Cardiac septum (tissue), 1 donor: ENCODE results near the gene PTK6. TPM values are rescaled to one million over a fixed set of nuclear protein-coding genes. Genes with fewer than 3 reads are reported as not detected.
A peak's percentile ranks its signal among the peaks of the same experiment; 100 is the strongest.

Experiments used
- DNase-seq: peaks from one replicate; pipeline ENCODE4 v3.0.0-alpha.2; 2020; ENCODE audit warnings: low spot score
- intact Hi-C: fragments of 100-400 bp; cut with DNase I; formaldehyde crosslinking; loops from one replicate; pipeline ENCODE4 v1.14.0; 2022
- total RNA-seq: library from RNA; stranded (reverse); fragmentation: NEBNext Ultra II Directional; extraction: Animal tissue kit (Norgen Biotek cat#: 25700); gene quantifications from one replicate; pipeline ENCODE4 v1.2.1, GENCODE V29; 2021
- donor health status: DM: no; HTN: no; CAD: no.

PTK6 gene
- total RNA-seq, 1 donor from 2014 or later = not detected

DNA sequence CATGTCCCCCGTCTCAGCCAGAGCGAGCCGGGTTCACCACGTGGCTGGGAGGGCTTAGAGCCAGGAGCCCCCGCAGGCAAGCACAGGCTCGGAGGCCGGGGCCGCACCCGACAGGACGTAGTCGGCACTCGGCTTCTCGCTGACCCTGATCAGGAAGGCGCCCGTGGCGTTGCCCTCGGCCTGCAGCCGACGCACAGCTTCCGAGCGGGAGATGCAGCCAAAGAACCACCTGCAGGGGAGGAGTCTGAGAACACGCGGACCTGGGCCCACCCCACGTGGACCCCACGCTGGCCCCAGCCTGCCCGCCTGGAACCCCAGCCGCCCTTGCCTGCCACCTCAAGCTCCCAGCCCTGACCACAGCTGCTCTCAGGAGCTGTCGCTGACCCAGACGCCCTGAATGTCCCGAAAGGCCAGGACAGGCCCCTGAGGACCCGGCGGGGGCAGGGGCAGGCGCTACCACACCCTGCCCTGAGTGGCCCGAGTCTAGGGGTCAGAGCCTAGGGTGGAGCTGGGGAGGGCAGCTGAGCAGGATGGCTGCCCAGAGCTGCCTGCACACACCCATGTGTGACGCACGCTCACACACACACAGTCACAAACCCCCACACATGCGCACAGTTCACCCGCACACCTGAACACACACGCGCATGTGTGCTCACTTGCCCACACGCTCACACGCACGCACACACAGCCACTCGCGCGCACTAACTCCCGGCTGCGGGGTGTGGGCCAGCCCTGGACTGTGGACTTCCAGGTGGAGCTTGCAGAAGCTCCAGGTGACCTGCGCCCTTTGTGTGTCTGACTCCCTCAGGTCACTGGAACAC lies 2.1 kb downstream of the PTK6 start:
- no peak for DNase-seq
- intact Hi-C loops = loop anchor here (5.0 to 10.0 kb wide), 3 partner anchors 77 to 587 kb away; partner anchors contain the start of genes ABHD16B and TPD52L2

DNA sequence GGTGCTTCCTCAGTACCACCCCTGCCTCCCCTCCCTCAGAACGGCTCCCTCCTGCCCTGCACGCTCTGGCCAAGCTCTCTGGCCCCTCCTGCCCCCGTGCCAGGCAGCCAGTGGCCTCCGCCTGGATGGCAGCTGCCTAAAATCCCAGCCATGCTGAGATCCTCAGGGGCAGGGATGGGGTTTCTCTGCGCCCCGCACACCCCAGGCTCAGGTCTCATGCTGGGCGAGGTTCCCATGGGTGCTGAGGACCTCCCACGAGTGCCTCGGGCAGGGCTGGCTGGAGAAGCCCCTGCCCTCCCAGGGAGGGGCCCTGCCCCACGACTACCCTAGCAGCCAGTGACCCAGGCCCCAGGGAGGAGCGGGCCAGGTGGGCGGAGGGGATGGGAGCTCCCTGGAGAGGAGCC lies 2.7 kb downstream of the PTK6 start:
- intact Hi-C loops = loop anchor here (10.0 kb wide), 1 partner anchor 330 kb away; the partner anchor contains the start of genes ABHD16B and TPD52L2
- no peak for DNase-seq

DNA sequence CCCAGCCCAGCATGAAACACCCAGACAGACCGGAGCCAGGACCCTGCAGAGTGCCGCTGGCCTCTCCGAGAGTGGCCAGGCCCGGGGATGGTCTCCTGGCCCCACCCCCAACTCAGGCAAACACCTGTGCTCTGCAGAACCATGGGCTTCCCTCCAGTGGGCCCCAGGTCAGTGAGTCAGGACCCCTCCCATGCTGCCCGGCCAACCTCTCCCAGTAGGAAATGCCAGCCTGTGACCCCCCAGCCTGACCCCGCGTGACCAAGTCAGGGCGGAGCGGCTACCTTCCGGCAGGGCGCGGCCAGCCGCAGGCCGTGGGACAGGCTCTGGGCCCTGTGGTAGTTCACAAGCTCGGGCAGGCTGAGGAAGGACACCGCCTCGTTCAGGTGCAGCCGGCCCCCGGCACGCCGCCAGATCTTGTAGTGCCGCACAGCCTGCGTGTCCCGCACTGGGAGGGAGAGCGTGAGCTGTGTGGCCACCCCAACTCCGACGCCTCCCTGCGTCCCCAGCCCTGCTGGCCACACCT lies 3.2 kb downstream of the PTK6 start:
- no peak for DNase-seq
- intact Hi-C loops = loop anchor here (10.0 kb wide), 1 partner anchor 331 kb away; the partner anchor contains the start of genes ABHD16B and TPD52L2

DNA sequence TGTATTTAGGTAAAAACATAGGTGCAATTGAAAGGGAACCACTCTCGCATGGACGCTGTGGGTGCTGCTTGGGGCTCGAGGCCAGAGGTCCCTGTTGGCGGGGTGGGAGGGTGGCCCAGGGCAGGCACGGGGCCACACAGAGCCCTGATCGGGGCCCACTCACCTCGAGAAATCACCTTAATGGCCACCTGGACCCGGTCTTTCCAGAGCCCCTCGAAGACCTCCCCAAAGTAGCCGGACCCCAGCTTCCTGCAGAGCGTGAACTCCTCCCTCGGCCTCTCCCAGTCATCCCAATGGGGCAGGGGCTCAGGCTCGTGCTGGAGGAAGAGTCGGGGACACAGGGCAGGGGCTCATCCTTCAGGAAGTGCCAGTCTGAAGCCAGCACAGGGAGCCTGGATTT lies 3.8 kb downstream of the PTK6 start:
- intact Hi-C loops = loop anchor here (10.0 kb wide), 1 partner anchor 331 kb away; the partner anchor contains the start of genes ABHD16B and TPD52L2
- DNase-seq = no peak

DNA sequence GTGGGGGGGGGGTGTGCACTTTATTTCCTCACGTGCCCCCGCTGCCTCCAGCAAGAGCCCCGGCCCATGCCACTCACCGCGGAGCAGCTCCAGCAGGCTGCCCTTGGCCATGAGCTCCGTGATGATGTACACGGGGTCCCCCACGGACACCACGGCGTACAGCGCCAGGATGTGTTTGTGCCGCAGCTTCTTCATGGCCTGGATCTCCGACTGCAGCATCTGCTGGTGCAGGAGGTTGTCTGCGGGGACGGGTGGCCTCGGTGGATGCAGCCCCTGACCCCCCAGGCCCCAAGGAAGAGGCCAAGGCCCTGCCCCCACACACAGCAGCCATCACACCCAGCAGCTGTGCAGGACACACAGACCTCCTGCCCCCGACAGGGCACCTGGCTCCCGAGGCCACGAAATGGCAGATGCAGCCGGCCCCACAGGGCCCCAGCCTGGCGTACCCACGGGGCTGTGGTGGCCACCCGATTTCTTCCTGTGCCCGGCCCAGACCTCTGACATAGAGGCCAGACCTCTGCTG lies 4.7 kb downstream of the PTK6 start:
- no peak for DNase-seq
- intact Hi-C loops = loop anchor here (10.0 kb wide), 1 partner anchor 332 kb away; the partner anchor contains the start of genes ABHD16B and TPD52L2

DNA sequence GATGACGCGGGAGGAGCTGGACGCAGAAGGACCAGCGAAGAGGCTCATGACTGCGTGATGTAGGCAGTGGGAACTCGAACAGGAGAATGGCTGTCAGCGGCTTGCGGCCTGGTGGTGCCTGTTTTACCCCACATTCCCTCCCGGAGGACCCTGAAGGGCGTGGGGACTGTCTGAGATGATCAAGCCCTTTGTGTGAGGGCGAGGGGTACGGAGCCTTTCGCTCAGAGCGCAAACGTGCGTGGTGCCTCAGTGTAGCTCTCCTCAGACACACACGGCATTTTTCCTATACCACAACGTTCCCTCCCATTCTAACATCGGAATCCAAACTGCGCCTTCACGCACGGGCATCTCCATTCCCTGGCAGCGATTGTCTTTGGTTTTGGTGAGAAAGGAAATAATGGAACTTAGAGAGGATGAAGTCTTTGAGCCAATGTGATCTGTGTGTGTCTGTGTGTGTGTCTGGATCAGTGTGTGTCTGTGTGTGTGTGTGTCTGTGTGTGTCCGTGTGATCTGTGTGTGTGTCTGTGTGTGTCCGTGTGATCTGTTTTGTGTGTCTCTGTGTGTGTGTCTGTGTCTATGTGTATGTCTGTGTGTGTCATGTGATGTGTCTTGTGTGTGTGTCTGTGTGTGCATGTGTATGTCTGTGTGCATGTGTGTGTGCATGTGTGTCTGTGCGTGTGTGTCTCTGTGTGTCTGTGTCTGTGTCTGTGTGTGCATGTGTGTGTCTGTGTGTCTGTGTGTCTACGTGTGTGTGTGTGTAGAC lies 5.3 kb downstream of the PTK6 start:
- intact Hi-C loops = loop anchor here (10.0 kb wide), 1 partner anchor 333 kb away; the partner anchor contains the start of genes ABHD16B and TPD52L2
- DNase-seq = no peak

DNA sequence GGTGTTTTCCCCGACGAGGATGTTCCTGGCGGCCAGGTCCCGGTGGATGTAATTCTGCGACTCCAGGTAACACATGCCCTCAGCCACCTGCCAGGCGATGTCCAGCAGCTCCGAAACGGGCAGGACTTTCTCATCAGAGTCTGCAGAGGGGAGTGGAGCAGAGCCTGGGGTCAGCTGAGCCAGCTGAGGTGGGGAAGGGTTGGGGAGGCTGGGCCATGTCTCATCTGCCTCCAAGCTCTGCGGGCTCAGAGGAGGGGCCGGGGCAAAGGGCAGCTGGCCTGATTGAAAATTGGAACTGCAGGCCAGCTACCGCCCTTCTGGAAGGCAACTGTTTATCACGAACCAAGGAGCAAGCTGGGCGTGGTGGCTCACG lies 6.4 kb downstream of the PTK6 start:
- DNase-seq = no peak
- intact Hi-C loops = loop anchor here (10.0 kb wide), 1 partner anchor 334 kb away; the partner anchor contains the start of genes ABHD16B and TPD52L2

DNA sequence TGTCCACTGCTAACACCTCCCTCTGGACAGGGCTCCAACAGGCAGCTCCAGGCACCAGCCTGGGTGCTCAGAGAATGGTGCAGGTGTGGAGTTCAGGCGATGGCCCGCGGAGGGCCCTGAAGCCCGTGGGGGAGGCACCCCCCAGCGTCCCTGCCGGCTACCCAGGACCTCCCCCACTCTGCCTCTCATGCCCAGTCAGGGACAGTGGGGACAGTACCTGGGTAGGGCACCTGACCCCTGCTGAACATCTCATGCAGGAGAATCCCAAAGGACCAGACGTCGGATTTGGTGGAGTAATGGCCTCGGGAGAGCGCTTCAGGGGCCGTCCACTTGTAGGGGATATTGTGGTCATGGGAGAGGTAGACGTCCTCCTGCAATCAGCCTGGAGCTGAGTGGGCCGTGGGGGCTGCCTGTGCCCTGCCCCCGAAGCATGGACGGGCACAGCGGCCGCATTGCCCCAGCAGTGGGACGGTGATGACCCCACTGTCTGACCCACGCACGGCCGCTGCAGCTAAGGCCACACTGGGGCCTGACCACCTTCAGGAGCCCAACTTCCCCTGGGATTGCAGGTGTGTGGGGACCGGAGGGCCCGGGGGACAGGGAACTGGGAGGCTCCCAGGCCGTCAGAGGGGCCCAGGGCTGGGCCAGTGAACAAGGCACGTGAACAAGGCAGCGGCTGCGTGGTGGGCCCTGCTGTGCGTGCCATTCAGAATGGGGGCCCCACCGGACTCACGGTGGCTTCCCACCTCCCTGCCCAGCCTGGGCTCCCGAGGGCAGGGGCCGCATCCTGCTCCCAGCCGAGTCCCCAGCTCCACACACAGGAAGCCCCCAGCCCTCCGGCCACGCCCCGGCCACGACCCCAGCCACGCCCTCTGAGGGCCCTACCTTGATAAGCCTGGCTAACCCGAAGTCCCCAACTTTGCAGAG lies 7.1 kb downstream of the PTK6 start:
- no peak for DNase-seq
- intact Hi-C loops = loop anchor here (10.0 kb wide), 2 partner anchors 335 to 535 kb away; partner anchors contain the start of genes ABHD16B, TCEA2 and TPD52L2

DNA sequence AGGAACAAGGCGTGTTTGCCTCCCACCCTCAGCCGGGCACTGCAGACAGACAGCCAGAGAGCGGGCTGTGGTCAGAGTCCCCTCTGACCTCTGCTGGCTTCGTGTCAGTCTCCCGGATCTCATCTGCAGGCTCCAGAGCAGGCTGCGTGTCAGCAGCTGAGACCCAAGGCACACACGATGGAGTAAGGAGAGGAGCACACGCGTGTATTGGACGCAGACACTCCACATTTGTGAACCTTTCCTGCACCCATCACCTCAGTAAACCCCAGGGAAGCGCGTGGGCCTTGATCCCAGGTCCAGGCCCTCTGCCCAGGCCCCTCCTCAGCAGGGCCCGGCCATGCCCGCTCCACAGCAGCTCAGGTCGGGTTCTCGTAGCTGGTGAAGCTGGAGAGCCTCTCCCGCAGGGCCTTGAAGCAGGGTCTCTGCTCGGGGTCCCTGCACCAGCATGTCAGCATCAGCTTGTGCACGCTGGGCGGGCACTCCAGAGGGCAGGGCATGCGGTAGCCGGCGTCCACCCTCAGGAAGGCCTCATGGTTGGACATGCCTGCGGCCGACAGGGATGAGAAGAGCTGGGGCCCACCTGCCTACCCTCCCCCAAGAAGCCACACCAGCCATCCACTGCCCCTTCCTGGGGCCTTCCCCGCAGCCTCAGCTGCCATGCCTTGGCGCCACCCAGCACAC lies 7.9 kb downstream of the PTK6 start:
- intact Hi-C loops = loop anchor here (10.0 kb wide), 1 partner anchor 535 kb away; the partner anchor contains the start of gene TCEA2
- no peak for DNase-seq

DNA sequence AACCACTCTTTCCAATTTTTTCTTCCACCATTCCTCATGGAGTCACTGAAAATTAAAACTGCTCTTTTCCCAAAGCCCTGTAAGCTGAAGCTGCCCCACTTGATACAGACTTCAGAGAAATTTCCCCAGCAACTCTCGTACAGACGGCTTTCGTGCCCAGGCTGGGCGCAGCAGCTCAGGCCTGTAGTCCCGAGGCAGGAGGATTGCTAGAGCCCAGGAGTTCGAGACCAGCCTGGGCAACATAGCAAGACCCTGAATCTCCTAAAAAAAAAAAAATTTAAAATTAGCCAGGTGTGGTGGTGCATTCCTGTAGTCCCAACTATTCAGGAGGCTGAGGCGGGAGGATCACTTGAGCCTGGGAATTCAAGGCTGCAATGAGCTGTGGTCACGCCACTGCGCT lies 10.0 kb downstream of the PTK6 start:
- intact Hi-C loops = loop anchor here (10.0 kb wide), 1 partner anchor 538 kb away; the partner anchor contains the start of gene TCEA2
- DNase-seq = no peak

DNA sequence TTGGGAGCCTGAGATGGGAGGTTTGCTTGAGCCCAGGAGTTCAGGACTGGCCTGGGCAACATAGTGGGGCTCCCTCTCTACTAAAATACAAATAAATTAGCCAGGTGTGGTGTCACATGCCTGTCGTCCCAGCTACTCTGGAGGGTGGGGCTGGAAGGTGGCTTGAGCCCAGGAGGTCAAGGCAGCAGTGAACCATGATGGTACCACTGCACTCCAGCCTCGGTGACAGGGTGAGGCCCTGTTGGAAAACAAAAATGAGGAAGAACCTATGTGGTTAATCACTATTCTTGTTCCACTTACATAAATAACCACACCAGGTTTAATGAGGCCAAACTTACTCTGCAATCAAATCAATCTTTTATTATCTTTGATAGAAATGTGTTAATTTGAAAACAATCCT lies 11.2 kb downstream of the PTK6 start:
- intact Hi-C loops = loop anchor here (10.0 kb wide), 1 partner anchor 539 kb away; the partner anchor contains the start of gene TCEA2
- no peak for DNase-seq

DNA sequence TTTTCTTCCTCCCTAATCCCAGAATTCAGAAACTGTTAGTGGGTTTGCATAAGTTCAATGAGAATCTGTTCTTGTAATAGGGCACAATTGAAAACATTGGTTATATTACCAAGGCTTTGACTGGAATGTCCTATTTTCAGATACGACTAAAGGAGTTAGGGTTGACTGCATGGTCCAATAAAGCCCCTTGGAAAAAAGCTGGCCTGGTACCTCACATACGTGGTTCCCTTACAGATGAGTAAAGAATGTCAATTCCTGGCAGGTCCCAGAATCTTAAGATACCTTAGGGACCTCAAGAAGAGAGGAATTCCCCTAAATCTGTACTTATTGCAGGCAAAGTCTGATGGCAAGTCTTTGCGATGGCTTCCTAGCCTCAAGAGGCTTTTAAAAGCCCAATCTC lies 12.0 kb downstream of the PTK6 start:
- intact Hi-C loops = loop anchor here (10.0 kb wide), 1 partner anchor 540 kb away; the partner anchor contains the start of gene TCEA2
- DNase-seq = no peak

DNA sequence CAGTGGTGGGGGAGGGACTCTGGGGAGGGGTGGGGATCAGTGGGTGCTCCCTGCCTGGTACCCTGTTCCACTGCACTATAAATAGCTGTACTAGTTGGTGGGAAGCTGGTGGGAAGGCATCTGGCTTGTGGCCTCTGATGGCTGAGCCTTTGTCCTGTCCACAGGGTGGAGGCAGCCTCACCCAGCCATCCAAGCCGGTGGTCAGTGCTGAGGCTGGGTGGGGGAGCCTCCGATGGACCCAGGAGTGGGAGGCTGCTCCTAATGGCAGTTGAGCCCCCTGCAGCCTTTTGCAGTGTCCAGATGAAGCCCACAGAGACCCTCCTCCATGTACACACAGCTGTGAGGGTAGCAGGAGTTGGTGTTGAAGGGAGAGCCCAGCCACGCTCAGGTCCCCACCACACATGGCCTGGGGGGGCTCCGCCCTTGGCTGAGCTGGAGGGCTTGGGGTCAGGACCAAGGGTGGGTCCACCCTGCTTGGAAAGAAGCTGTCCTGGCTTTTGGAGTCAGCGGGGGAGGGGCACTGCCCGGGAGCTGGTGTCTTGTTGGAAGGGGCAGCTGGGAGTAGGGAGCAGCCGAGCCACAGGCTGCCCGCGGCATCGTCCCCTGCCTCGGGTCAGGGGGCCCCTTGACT lies 14.1 kb downstream of the PTK6 start:
- DNase-seq = no peak
- intact Hi-C loops = loop anchor here (10.0 kb wide), 1 partner anchor 542 kb away; the partner anchor contains the start of gene TCEA2

DNA sequence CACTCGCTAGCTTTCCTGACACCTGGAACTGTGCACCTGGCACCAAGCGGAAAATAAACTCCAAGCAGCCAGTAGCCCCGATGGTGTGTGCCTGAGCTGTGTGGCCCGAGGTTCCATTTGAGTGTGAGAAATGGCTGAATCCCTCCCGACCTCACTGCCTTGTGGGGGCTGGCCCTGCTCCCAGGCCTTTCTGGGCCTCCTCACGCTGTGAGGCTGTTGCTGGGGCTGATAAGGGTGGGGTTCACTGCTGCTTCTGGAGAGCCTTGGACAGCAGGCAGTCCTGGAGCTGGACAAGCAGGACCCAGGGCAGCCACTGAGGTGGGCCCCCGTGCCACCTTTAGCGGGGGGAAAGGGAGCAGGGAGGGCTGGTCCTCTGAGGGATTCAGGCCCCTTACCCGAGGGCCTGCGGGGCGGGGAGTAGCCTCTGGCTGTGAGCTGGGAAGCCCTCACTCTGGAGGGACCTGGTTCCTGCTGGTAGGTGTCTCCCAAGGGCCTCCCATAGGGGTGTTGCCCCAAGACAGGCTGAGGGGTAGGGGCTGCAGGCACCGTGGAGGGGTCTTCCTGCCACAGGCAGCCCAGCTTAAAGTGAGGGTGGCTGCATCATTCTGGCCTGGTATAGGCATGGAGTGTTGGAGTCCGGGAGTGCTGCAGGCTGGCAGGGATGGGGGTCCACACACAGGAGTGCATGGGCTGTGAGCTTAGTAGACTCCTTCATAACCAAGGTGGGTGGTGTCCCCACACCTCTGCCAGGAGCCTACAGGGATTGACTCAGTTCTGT lies 14.9 kb downstream of the PTK6 start:
- no peak for DNase-seq
- intact Hi-C loops = loop anchor here (10.0 kb wide), 1 partner anchor 543 kb away; the partner anchor contains the start of gene TCEA2

DNA sequence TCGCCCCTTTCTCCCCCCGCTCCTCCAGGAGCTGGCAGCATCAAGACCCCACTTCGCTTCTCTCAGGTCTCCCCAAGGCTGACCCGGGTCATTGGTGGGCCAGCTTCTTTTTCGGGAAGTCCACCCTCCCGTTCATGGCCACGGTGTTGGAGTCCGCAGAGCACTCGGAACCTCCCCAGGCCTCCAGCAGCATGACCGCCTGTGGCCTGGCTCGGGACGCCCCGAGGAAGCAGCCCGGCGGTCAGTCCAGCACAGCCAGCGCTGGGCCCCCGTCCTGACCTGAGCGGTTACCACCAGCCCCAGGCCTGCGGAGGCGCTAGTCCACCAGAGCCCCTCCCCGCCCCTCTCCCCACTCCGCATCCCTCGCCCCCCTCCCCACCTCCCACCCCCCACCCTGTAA lies 15.6 kb downstream of the PTK6 start:
- intact Hi-C loops = loop anchor here (10.0 kb wide), 1 partner anchor 543 kb away; the partner anchor contains the start of gene TCEA2
- no peak for DNase-seq

DNA sequence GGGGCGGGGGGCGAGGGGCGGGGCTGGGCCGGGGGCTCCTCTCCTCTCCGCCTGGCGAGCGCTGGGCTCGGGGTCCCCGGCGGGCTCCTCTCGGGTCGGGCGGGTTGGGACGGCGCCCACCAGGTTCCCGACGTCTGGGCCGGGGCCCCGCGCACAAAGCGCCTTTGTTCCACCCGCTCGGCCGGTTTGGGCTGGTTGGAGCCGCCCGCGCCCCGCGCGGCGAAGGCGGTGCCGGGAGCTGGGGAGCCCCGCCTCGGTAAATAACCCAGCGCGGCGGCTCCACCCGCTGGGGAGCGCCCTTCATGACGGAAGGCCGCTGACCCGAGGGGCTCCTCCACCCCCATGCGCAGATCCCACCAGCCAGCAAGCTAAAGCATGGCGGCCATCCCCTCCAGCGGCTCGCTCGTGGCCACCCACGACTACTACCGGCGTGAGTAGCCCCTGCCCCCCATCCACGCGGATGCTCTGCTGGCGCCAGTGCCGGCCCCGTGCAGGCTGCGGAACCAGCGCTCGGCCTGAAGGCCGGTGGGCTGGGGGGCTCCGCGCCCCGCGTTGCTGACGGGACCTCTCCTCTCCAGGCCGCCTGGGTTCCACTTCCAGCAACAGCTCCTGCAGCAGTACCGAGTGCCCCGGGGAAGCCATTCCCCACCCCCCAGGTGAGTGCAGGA lies 16.1 kb downstream of the PTK6 start:
- DNase-seq = peak; percentile 87
- intact Hi-C loops = loop anchor here (1.0 to 10.0 kb wide), 2 partner anchors 25 to 544 kb away; partner anchors contain the start of gene TCEA2
